ENCODE results near the gene FNBP1.

GRCh38 chr9:130026583-130027340 lies 16.2 kb downstream of the FNBP1 start:
- TF ChIP-seq POLR2A (IDR thresholded peaks at IDR 0.05) = no peak
- TF ChIP-seq CTCF (IDR thresholded peaks at IDR 0.05) = no peak

All from lower leg skin (tissue), 3 donors.